GM13976 (cell line): ENCODE measurements around the gene LRRC59.

Experiments
- DNase-seq: peaks from one replicate; pipeline ENCODE4 v3.0.0; 2012; ENCODE audit warnings: low spot score
- in situ Hi-C: fragments of 300-500 bp; cut with MboI; formaldehyde crosslinking; loops from one replicate; pipeline ENCODE4 v1.12.0; 2022; ENCODE audit warnings: low sequenced_read_pairs, mixed read lengths, inconsistent platforms; ENCODE audit not compliant: unreplicated experiment
- TF ChIP-seq, protein P1 (sequence below): IDR thresholded peaks from 2 replicates; pipeline ENCODE4 v1.5.1; 2012; ENCODE audit warnings: borderline replicate concordance, mild to moderate bottlenecking; ENCODE audit not compliant: insufficient read depth; ENCODE audit errors: extremely low read depth, missing control alignments, control extremely low read depth

LRRC59 gene

DNA sequence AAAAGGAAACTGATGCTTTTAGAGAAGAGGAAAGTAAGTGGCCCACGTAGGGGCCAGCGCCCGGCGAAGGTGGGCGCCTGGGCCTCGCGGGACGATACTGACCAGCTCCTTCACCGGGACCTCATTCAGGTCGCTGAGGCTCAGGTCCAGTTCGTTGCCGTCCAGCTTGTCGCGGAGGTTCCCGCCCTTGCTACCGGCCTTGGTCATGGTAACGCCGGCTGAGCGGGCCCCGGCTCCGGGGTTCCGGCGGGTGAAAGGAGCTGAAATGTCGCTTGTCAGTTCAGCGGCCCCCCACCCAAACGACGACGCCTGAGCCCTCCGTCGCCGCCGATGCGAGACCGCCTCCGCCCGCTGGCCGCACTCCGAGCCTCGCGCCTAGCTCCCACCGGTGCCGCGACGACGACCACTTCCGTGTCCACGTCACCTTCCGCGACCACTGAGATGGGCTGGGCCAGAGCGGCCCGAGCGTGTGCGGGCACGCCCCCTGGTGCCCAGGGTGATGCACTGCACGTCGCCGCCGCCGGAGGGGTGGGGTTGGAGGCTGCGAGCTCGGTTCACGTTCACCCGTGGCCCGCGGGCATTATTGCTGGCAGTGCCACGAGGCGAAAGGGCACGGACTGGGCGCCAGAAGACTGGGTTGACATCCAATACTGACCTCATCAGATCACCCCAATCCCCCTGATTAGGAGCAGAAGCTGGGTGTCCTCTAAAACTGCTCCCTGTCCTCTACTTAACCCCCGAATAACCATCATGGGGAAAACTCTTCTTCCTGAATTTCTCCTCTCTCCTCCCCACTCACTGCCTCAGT, at the start of gene LRRC59:
LRRC59 (minus strand) TSS at position 413 of the 808 bp plus-strand sequence; CDS start at position 207, 206 bp downstream.
- DNase-seq = peak; percentile 97
- TF ChIP-seq, protein P1, sequence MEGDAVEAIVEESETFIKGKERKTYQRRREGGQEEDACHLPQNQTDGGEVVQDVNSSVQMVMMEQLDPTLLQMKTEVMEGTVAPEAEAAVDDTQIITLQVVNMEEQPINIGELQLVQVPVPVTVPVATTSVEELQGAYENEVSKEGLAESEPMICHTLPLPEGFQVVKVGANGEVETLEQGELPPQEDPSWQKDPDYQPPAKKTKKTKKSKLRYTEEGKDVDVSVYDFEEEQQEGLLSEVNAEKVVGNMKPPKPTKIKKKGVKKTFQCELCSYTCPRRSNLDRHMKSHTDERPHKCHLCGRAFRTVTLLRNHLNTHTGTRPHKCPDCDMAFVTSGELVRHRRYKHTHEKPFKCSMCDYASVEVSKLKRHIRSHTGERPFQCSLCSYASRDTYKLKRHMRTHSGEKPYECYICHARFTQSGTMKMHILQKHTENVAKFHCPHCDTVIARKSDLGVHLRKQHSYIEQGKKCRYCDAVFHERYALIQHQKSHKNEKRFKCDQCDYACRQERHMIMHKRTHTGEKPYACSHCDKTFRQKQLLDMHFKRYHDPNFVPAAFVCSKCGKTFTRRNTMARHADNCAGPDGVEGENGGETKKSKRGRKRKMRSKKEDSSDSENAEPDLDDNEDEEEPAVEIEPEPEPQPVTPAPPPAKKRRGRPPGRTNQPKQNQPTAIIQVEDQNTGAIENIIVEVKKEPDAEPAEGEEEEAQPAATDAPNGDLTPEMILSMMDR = peak; percentile 99
- in situ Hi-C loops = no loop called here

DNA sequence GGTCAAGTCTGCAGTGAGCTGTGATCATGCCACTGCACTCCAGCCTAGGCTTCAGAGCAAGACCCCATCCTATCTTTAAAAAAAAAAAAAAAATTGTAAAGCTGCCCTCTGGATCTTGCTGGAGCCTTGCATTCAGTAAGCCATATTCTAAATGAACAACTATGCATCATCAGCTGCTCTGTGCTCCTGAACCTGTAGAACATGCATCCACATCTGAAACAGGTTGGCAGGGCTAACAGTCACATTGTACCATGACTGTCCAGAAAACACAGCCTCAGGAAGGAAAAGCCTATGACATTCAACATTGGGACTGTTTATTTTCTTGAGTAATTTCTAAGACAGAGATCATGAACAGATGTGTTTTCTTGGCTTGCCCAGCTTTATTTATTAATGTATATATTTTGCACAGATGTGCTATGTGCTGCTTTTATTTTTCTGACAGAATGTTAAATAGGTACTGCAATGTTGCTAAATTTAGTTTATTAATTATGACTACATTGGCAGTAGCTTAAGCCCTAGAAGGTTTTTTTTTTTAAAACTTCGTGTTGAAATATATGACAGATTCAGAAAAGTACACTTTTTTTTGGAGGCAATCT, 48.5 kb upstream of the LRRC59 start:
- DNase-seq = no peak
- in situ Hi-C loops = no loop called here
- TF ChIP-seq, protein P1 = no peak

DNA sequence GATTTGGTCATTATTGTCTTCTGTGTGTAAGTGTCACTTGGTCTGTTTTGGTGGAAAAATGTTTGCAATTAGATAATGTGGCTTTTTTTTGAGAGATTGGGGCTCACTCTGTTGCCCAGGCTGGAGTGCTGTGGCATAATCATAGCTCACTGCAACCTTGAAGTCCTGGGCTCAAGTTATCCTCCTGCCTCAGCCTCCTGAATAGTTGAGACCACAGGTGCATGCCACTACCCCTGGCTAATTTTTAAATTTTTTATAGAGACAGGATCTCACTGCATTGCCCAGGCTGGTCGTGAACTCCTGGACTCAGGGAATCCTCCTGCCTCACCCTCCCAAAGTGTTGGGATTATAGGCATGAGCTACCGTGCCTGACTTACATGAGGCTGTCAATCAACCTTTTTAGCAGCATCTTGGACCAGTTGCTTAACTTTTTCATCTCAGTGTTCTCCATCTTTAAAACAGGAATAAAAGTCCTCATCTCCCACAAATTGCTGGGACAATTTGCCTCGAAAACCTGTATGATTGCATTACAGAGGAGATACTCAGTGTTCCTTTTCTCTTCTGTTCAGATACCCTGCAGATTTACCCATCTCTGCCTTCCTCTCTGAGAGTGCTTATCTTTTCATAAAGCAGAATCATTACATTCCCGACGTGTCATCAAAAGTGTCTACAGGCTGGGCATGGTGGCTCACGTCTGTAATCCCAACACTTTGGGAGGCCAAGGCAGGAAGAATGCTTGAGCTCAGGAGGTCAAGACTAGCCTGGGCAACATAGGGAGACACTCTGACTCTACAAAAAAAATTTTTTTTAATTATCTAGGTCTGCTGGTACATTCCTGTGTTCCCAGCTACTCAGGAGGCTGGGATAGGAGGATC, 47.8 kb upstream of the LRRC59 start:
- no peak for DNase-seq
- in situ Hi-C loops = no loop called here
- TF ChIP-seq, protein P1 = no peak

DNA sequence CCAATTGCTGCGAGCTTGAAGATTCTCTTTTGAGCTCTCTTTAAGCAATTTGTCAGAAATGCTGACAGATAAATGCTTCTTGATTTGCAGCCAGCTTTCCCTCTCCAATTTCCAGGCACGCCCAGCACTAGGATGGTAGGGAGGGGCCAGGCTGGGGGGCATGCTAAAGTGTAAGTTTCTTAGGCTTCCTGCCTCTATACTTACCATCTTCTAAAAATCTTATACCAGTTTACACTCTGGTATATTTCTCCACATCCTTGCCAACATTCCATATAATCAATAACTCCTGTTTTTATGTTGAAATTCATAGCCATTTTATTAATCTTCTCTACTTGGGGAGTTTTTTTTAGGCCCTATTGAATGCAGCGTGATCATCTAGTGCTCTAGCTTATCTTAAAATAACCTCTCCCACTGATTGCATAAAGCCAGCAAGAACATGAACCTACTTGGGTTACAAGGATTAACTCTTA, 46.2 kb upstream of the LRRC59 start:
- TF ChIP-seq, protein P1 = no peak
- no peak for DNase-seq
- in situ Hi-C loops = no loop called here

DNA sequence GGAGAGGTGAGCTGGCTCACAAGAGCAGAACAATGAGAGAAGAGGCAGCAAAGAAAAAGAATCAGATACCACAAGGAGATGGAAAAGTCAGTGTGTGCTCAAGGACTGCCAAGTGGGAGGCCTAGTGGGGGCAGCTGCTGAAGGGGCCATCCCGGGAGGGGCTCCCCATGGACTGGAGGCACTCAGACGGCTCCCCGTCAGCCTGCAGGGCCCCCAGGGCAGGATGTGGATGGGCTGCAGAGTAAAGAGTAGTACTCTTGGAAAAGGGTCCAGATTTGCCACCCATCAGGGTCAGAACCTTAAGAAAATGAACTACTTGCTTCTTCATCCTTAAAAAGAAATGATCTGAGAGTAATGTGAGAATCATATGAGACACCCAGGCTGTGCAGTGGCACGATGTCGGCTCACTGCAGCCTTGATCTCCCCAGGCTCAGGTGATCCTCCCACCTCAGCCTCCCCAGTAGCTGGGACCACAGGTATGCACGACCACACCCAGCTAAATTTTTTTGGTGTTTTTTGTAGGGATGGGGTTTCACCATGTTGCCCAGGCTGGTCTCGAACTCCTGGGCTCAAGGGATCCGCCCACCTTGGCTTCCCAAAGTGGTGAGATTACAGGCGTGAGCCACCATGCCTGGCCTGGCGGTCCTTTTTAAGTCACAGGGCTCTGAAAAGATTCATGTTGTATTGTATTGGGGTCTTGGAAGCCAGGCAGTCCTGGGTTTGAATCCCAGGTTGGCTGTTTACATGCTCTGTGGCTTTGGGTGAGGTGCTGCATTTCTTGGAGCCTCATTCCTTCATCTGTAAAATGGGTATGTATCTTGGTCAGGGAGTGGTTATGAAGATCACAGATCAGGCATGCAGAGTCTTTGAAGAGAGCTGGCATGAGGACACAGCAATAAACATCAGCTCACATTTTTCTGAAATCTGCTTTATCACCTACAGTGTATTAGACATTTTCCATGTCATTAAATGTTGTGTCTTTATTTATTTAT, 43.8 kb upstream of the LRRC59 start:
- TF ChIP-seq, protein P1 = no peak
- DNase-seq = no peak
- in situ Hi-C loops = no loop called here
